NB4 (cell line): Measurements from ENCODE around the gene SNX2.

Experiments used
- DNase-seq: peaks from one replicate; pipeline ENCODE4 v3.0.0; 2010; ENCODE audit warnings: low read depth
- H3K4me3 ChIP-seq: one replicate; pipeline ENCODE4 v1.5.1; 2011; ENCODE audit warnings: mild to moderate bottlenecking, low read depth, low read length, moderate library complexity
- CTCF ChIP-seq: IDR thresholded peaks from one replicate; pipeline ENCODE4 v1.5.1; 2012; ENCODE audit warnings: low read depth, low read length
- MAX ChIP-seq: IDR thresholded peaks from 2 replicates; pipeline ENCODE4 v1.6.1; 2011; ENCODE audit warnings: low read depth, low read length
- MYC ChIP-seq: IDR thresholded peaks from 2 replicates; pipeline ENCODE4 v1.6.1; 2011; ENCODE audit warnings: low read depth, low read length
- POLR2A ChIP-seq: IDR thresholded peaks from 2 replicates; pipeline ENCODE4 v1.6.1; 2011; ENCODE audit warnings: mild to moderate bottlenecking; ENCODE audit not compliant: insufficient read length; ENCODE audit errors: extremely low read depth

The SNX2 gene

GRCh38 chr5:122836947-122837346 lies 62.1 kb downstream of the SNX2 start:
- DNase-seq: no peak
- no peak overlapping the region for H3K4me3 ChIP-seq
- TF ChIP-seq CTCF (no peak), MAX (no peak), POLR2A (no peak), MYC (no peak)

GRCh38 chr5:122839731-122840130 lies 64.9 kb downstream of the SNX2 start:
- no peak overlapping the region for H3K4me3 ChIP-seq
- DNase-seq: no peak
- TF ChIP-seq POLR2A (no peak), MAX (no peak), MYC (no peak), CTCF (no peak)

- no peak for DNase-seq
- no peak for TF ChIP-seq MAX
- no peak for TF ChIP-seq MYC
- no peak for TF ChIP-seq CTCF
- TF ChIP-seq POLR2A: no peak
- no peak overlapping the region for H3K4me3 ChIP-seq
These were observed 67.2 kb downstream of the SNX2 start for GRCh38 chr5:122842016-122842580.

- peak; percentile 27 for DNase-seq
- no peak for TF ChIP-seq MAX
- TF ChIP-seq CTCF: no peak
- no peak for TF ChIP-seq POLR2A
- no peak for TF ChIP-seq MYC
- peak overlapping the region; percentile 69 for H3K4me3 ChIP-seq
These were observed 69.4 kb downstream of the SNX2 start for GRCh38 chr5:122844136-122844909.

- TF ChIP-seq MAX (no peak), MYC (no peak), CTCF (no peak), POLR2A (no peak)
- peak overlapping the region; percentile 69 for H3K4me3 ChIP-seq
- DNase-seq: no peak
These were observed 70.0 kb downstream of the SNX2 start for GRCh38 chr5:122844910-122845228.
